ENCODE data around the gene MORC4.

DNA sequence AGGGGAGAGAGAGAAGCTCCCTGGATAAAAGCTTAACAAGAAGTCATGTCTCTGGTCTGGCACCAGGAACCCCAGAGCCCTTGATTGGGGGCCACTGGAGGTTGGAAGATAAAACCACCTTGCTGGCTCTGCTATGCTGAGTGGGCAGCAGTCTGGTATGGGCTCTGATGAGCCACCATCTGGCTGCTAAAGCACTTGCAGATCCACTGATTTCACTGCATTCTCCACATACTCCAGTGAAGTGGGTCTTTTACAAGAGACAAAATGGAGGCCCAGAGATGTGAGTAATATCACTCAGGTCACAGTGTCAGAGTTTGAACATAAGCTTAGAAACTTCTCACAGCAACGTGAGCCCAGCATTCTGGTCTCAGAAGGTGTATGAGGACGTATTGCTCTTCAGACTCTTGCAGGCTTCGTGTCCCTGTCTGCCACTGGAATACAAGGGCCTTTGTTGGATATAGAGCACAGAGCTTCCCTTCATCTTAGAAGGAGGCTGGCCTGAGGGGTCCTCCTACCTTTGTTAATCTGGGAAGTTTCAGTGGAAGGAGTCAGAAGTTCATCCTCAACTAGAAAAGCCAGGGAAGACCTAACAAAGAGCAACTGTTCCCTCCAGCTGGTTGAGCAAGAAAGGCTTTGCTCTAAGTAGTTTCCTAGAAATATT, 68.1 kb downstream of the MORC4 start:
- TF ChIP-seq GATA2 (IDR thresholded peaks at IDR 0.05; ENCODE audit: low read depth, low read length), result no peak
- TF ChIP-seq GATA3 (IDR thresholded peaks at IDR 0.05; ENCODE audit: low read depth, low read length), result no peak

Data from SH-SY5Y (cell line).